GM23248 (cell line): ENCODE measurements around the gene RPL5. TPM values are rescaled to one million over a fixed set of nuclear protein-coding genes. Genes with fewer than 3 reads are reported as not detected.

Source experiments
- DNase-seq: peaks from one replicate; pipeline ENCODE4 v3.0.0-alpha.2; 2015
- H2AFZ ChIP-seq: fragments of 200-600 bp; sonication (generic); 2 replicates; pipeline ENCODE4 v1.6.1; 2016; ENCODE audit warnings: antibody characterized with exemption
- H3F3A ChIP-seq: fragments of 200-600 bp; sonication (generic); 2 replicates; pipeline ENCODE4 v1.6.1; 2016; ENCODE audit warnings: mild to moderate bottlenecking, antibody characterized with exemption, mixed run types; ENCODE audit not compliant: insufficient read depth
- H3K27ac ChIP-seq: fragments of 200-600 bp; sonication (generic); 2 replicates; pipeline ENCODE4 v1.5.1; 2016; ENCODE audit warnings: mild to moderate bottlenecking
- H3K27me3 ChIP-seq: fragments of 200-600 bp; sonication (generic); replicated peaks from 2 replicates; pipeline ENCODE4 v1.6.1; 2016; ENCODE audit warnings: mild to moderate bottlenecking; ENCODE audit not compliant: insufficient read depth
- H3K36me3 ChIP-seq: fragments of 200-600 bp; sonication (generic); 2 replicates; pipeline ENCODE4 v1.6.1; 2016; ENCODE audit warnings: low read depth, mild to moderate bottlenecking
- H3K4me1 ChIP-seq: fragments of 200-600 bp; sonication (generic); 2 replicates; pipeline ENCODE4 v1.6.1; 2016; ENCODE audit warnings: mild to moderate bottlenecking; ENCODE audit not compliant: insufficient read depth
- H3K4me2 ChIP-seq: fragments of 200-600 bp; sonication (generic); one replicate; pipeline ENCODE4 v1.6.1; 2016; ENCODE audit warnings: mild to moderate bottlenecking; ENCODE audit not compliant: unreplicated experiment
- H3K4me3 ChIP-seq: fragments of 200-600 bp; sonication (generic); 2 replicates; pipeline ENCODE4 v1.5.1; 2016; ENCODE audit warnings: mild to moderate bottlenecking
- H3K79me2 ChIP-seq: fragments of 200-600 bp; sonication (generic); 2 replicates; pipeline ENCODE4 v1.6.1; 2016; ENCODE audit warnings: mild to moderate bottlenecking; ENCODE audit not compliant: insufficient read depth
- H3K9ac ChIP-seq: fragments of 200-600 bp; sonication (generic); 2 replicates; pipeline ENCODE4 v1.6.1; 2016; ENCODE audit warnings: mild to moderate bottlenecking
- H3K9me2 ChIP-seq: fragments of 200-600 bp; sonication (generic); 2 replicates; pipeline ENCODE4 v1.6.1; 2016; ENCODE audit warnings: mixed run types, mild to moderate bottlenecking, moderate library complexity; ENCODE audit not compliant: insufficient read depth
- H3K9me3 ChIP-seq: fragments of 200-600 bp; sonication (generic); one replicate; pipeline ENCODE4 v1.6.1; 2017; ENCODE audit warnings: low read depth
- H4K20me1 ChIP-seq: fragments of 200-600 bp; sonication (generic); 2 replicates; pipeline ENCODE4 v1.6.0; 2016; ENCODE audit not compliant: insufficient read depth
- EZH2 ChIP-seq: fragments of 200-600 bp; sonication (generic); IDR thresholded peaks from 2 replicates; pipeline ENCODE4 v1.6.1; 2018; ENCODE audit warnings: antibody characterized with exemption, mild to moderate bottlenecking; ENCODE audit not compliant: insufficient read depth, poor library complexity, severe bottlenecking
- EZH2phosphoT487 ChIP-seq: fragments of 200-600 bp; sonication (generic); IDR thresholded peaks from 2 replicates; pipeline ENCODE4 v1.6.1; 2018; ENCODE audit warnings: antibody characterized with exemption, moderate library complexity, mild to moderate bottlenecking, low read depth; ENCODE audit not compliant: insufficient read depth
- WGBS, 2 experiments: methylation state at CpG; one replicate each; pipeline ENCODE4 v1.1.6; 2015 to 2017; ENCODE audit warnings: low lambda C conversion rate in 2 of 2, low coverage in 1 of 2; ENCODE audit errors: missing lambda C conversion rate in 2 of 2; 5-methylcytosine and 5-hydroxymethylcytosine counted together
- in situ Hi-C: fragments of 300-500 bp; cut with MboI; formaldehyde crosslinking; loops from 2 replicates; pipeline ENCODE4 v1.15.0; 2020
- polyA plus RNA-seq: library from polyadenylated mRNA; unstranded; fragments of >200 nt; fragmentation: Nextera tagmentation; extraction: Ambion mirVana; gene quantifications from 2 replicates; pipeline ENCODE4 v1.2.1, GENCODE V29; 2016
- total RNA-seq: library from RNA; depleted of rRNA; stranded (reverse); fragments of >200 nt; shearing (Covaris generic); gene quantifications from 2 replicates; pipeline ENCODE4 v1.2.3, GENCODE V29; 2014

RPL5 gene
- total and polyA plus RNA-seq, 2 experiments from 2014 or later, result 750 to 1,075 TPM

DNA sequence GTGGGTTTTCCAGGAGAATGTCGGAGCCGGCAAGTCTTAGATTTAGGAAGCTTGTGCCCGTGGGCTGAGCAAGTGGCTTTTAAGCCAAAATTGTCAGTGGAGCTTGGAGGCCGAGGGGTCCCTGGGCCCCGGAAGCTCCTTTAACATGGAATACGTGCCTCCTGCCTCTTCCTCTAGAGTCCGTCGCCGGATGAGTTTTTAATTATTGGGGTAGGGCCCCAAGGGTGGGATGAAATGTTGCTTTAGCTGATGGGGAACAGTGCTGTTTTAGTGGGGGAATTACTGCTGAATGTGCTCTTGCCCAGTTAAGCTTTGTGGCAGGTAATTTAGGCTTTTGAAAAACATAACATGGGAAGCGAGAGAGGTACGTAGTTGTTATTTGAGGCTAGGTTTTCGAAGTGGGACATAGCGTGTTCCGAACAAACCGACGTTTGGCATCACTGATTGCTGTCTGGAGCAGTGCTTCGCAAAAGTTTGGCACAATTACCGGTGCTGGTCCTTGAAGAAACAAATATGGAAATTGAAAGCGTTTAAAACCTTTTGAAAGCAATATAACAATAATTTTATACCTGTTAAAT, 786 bp downstream of the RPL5 start:
- no peak for TF ChIP-seq EZH2phosphoT487
- TF ChIP-seq EZH2, result no peak
- no peaks in the 10 kb centered on the region for H3K9me3 ChIP-seq
- WGBS, 2 experiments, result 1 to 3% methylated on average over 19 of the region's 19 CpGs
- no peaks in the 10 kb centered on the region for H3K9me2 ChIP-seq
- peaks cover 47% of the 10 kb centered on the region for H3K36me3 ChIP-seq
- H3K79me2 ChIP-seq, result peaks cover 58% of the 10 kb centered on the region
- H3K4me2 ChIP-seq, result peak overlapping the region; percentile 98
- in situ Hi-C loops, result no loop called here
- DNase-seq, result peak; percentile 61
- H3K27me3 ChIP-seq, result no peaks in the 10 kb centered on the region
- H4K20me1 ChIP-seq, result peaks cover 40% of the 10 kb centered on the region
- H3K4me1 ChIP-seq, result peaks cover 42% of the 10 kb centered on the region
- peak overlapping the region; percentile 97 for H3K9ac ChIP-seq
- H3K4me3 ChIP-seq, result peak overlapping the region; percentile 95
- H2AFZ ChIP-seq, result peak overlapping the region; percentile 47
- peak overlapping the region; percentile 76 for H3K27ac ChIP-seq
- H3F3A ChIP-seq, result peaks cover 47% of the 10 kb centered on the region

- in situ Hi-C loops, result no loop called here
- DNase-seq, result no peak
- H3K79me2 ChIP-seq, result peaks cover 71% of the 10 kb centered on the region
- H3K9ac ChIP-seq, result peak overlapping the region; percentile 97
- peaks cover 52% of the 10 kb centered on the region for H4K20me1 ChIP-seq
- H3K27ac ChIP-seq, result peak overlapping the region; percentile 76
- H2AFZ ChIP-seq, result no peak overlapping the region
- TF ChIP-seq EZH2 (no peak), EZH2phosphoT487 (no peak)
- peaks cover 54% of the 10 kb centered on the region for H3K4me1 ChIP-seq
- peak overlapping the region; percentile 95 for H3K4me3 ChIP-seq
- peaks cover 59% of the 10 kb centered on the region for H3F3A ChIP-seq
- H3K36me3 ChIP-seq, result peaks cover 59% of the 10 kb centered on the region
- H3K9me3 ChIP-seq, result no peaks in the 10 kb centered on the region
- H3K9me2 ChIP-seq, result no peaks in the 10 kb centered on the region
- peak overlapping the region; percentile 98 for H3K4me2 ChIP-seq
- WGBS, 2 experiments, result 72% methylated on average over 5 of the region's 5 CpGs
- H3K27me3 ChIP-seq, result no peaks in the 10 kb centered on the region
These were observed 2.0 kb downstream of the RPL5 start for GRCh38 chr1:92833840-92834239.

DNA sequence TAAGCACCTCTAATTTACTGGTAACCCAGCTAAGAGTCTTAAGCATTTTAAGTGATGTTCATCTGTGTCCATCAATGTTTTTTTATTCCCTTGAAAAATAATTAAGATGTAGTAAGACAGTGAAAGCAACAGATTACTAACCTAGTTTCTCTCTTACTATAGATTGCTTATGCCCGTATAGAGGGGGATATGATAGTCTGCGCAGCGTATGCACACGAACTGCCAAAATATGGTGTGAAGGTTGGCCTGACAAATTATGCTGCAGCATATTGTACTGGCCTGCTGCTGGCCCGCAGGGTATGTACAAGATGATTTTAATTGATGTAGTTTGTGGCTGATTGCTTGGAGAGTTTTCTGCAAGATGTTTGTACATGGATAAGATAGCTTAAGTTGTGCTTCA, 2.8 kb downstream of the RPL5 start:
- no peak for DNase-seq
- peak overlapping the region; percentile 98 for H3K4me2 ChIP-seq
- peaks cover 62% of the 10 kb centered on the region for H3K4me1 ChIP-seq
- H3K4me3 ChIP-seq, result peak overlapping the region; percentile 95
- peaks cover 78% of the 10 kb centered on the region for H3K79me2 ChIP-seq
- peaks cover 67% of the 10 kb centered on the region for H3F3A ChIP-seq
- H2AFZ ChIP-seq, result no peak overlapping the region
- peak overlapping the region; percentile 76 for H3K27ac ChIP-seq
- H3K9me3 ChIP-seq, result no peaks in the 10 kb centered on the region
- H4K20me1 ChIP-seq, result peaks cover 60% of the 10 kb centered on the region
- peak overlapping the region; percentile 97 for H3K9ac ChIP-seq
- in situ Hi-C loops, result no loop called here
- H3K9me2 ChIP-seq, result no peaks in the 10 kb centered on the region
- TF ChIP-seq EZH2phosphoT487, result no peak
- no peak for TF ChIP-seq EZH2
- no peaks in the 10 kb centered on the region for H3K27me3 ChIP-seq
- WGBS, 2 experiments, result 93 to 97% methylated on average over 5 of the region's 5 CpGs
- peaks cover 67% of the 10 kb centered on the region for H3K36me3 ChIP-seq

- TF ChIP-seq EZH2, result no peak
- TF ChIP-seq EZH2phosphoT487, result no peak
- Histone ChIP-seq H3K4me2 (peak overlapping the region; percentile 36), H3K27ac (peak overlapping the region; percentile 35), H3K79me2 (peaks cover 94% of the 10 kb centered on the region), H3K4me1 (peaks cover 64% of the 10 kb centered on the region), H3K9me2 (no peaks in the 10 kb centered on the region), H4K20me1 (peaks cover 75% of the 10 kb centered on the region), H3K9me3 (no peaks in the 10 kb centered on the region), H3K27me3 (no peaks in the 10 kb centered on the region), H3K4me3 (0 out of 2 replicates have a peak overlapping the region, but pooled peaks have one; percentile 23), H3F3A (peaks cover 87% of the 10 kb centered on the region), H3K36me3 (peaks cover 89% of the 10 kb centered on the region), H3K9ac (peak overlapping the region; percentile 26; the same call in 1 of the 2 replicates), H2AFZ (no peak overlapping the region)
- 74 to 85% methylated on average over 2 of the region's 2 CpGs for WGBS, 2 experiments
- in situ Hi-C loops, result no loop called here
- DNase-seq, result peak; percentile 66
These were observed 5.2 kb downstream of the RPL5 start for GRCh38 chr1:92837062-92837461.
